SKM-1 treated with dmso at 0.1 percent for 144 hours (cell line): Measurements from ENCODE around the gene SYNPO.

Source experiments
- DNase-seq: peaks from one replicate; lab custom pipeline; 2025; ENCODE audit not compliant: unreplicated experiment; lab: John Stamatoyannopoulos, UW

The SYNPO gene

DNA sequence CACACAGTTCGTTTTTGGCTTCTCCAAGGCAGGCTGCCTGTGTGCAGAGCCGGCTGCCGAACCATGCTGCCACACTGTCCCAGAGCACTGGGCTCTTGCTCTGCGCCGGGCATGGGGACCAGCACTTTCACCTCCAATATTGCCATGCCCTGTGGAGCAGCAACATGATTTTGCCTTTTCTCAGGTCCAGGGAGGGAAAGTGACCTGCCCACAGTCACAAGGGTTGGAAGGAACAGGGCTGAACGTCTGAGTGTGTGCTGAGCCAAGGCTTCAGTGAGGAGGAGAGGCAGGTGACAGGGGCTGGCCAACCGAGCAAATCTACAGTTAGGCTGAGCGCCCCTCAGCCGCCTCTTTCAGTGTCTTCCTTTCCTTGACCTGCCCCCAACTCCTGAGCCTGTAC lies 34.0 kb upstream of the SYNPO start:
- no peak for DNase-seq

DNA sequence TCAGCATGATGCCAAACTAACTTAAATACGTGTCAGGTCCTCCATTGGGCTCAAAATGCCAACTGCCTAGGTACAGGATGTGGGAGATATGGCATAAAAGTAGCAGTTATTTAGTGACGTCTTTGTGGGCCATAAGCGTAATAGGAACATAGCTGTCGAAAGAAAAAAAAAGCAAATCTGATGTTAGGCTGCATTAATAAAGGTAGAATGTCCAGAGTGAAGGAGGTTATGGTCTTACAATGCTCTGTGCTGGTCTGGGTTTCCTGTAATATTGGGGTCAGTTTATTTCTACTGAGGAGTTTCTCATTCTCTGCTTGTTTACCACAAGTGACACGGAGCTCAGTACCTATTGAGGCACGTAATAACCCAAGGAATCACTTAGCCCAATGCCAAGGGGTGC lies 33.4 kb upstream of the SYNPO start:
- no peak for DNase-seq

DNA sequence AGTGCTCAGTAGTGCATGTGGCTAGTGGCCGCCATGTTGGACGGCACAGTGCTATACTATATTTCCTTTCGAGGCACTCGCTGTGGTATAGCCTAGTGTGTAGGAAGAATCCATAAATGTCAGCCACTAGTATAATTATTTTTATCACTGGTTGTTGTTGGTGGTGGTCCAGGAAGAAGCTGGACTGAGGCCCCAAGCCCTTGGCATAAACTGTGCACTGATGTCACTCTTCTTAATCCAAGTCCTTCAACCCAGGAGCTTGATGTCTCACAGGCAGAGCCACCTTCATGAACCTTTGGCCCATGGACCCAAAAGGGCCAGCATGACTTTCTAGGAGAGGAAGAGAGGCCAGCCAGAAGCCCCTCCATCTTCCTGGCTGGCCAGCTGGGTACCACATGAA lies 32.5 kb upstream of the SYNPO start:
- no peak for DNase-seq

DNA sequence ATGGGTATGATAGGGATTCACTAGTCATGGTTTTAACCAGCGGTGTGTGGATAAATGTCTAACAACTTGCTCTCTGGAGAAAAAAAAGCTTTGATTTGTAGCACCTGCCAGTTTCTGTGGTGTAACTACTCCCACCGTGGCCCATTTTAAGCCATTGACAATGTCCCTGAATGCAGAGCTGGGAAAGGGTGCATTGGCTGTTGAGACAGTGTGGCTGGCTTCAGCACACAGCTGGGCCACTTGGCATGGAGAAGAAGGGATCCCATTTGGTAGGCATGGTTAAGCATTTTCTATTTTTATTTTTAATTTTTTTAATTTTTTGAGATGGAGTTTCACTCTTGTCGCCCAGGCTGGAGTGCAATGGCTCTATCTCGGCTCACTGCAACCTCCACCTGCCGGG lies 31.5 kb upstream of the SYNPO start:
- DNase-seq, result no peak

DNA sequence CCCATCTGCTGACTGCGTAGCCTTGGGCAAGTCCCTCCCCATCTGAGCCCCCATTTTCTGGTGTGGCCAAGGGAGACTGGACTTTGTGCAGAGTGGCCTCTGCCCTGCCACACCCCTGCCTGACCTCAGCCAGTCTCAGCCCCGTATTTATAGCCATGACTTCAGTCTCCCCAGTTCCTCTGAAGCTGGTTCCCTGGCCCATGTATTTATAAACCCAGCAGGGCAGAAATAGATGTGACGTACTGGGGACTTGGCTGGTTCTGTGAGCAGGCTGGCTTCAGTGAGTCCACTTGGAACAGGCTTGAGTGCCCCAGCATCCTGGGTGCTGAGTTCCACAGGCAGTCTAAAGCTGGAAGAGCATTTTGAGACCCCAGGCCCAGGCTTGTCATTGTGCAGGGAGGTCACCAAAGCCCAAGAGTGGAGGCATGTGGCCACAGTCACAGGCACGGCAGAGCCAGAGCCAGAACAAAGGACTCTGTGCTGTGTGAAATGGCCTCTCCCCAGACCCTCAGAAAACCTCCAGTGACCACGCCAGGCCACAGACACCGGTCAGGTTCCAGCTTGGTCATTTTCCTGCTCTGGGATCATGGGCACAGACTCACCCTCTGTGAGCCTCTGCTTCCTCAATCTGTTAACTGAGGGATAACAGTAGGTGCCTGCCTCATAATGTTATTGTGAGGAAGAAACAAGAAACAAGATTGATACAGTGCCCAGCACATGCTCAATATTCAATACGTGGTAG lies 30.4 kb upstream of the SYNPO start:
- no peak for DNase-seq

DNA sequence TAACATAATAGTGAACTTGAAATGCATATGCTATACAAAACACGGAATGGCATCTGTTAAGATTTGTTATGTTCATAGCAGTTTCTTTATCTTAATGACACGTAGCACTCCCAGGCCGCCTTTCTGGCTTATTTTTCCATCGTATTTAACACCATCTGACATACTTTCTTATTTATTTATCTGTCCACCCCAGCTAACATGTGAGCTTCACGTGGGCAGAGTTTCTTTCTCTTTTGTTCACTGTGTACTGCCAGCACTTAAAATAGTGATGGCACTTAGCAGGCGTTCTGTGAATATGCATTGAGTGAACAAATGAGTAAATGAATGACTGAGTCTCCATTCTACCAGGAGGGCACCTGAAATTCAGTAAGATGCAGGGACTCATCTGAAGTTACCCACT lies 29.4 kb upstream of the SYNPO start:
- no peak for DNase-seq

DNA sequence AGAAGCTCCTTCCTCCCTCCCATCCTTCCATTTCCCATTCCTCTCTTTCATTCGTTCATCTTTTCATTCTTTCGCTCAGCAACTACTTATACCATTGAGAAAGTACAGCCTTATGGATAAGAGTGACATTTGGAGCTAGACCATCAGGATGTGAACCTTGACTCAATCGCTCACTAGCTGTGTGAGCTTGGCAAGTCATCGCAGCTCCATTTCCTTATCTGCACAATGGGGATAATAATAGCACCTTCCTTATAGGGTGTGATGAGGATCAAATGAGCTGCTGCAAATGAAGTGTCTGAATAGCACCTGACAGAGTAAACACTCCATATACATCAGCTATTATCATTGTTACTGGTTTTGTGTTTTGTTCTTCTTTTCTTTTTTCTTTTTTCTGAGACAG lies 28.1 kb upstream of the SYNPO start:
- DNase-seq, result no peak

DNA sequence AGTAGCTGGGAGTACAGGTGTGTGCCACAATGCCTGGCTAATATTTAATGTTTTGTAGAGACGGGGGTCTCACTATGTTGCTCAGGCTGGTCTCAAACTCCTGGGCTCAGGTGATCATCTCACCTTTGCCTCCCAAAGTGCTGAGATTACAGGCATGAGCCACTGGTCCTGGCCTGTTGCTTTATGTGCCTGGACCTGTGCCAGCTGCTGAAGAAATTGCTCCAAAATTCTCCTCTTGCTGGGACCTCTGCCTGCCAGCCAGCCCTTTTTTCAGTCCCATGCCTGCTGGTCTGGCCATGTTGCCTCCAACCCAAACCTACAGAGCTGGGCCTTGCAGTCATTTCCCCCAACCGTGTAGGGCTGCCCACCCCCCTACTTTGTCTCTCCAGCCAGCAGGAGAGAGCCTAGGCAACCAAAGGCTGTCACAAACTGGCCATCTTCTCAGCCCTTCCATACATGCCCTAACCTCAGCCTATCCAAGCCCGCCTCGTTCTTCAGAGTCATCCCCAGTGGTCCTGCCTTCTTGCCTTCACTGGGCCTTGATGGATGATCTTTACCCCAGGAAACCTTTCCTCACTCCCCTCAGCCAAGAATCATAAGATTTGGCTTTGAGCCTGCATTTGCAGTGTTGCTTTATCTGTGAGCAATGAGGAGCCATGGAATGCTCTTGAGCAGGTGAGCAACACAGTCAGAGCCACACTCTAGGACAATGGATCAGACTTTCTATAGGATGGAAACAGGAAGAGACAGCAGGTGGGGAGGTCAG lies 27.4 kb upstream of the SYNPO start:
- no peak for DNase-seq

DNA sequence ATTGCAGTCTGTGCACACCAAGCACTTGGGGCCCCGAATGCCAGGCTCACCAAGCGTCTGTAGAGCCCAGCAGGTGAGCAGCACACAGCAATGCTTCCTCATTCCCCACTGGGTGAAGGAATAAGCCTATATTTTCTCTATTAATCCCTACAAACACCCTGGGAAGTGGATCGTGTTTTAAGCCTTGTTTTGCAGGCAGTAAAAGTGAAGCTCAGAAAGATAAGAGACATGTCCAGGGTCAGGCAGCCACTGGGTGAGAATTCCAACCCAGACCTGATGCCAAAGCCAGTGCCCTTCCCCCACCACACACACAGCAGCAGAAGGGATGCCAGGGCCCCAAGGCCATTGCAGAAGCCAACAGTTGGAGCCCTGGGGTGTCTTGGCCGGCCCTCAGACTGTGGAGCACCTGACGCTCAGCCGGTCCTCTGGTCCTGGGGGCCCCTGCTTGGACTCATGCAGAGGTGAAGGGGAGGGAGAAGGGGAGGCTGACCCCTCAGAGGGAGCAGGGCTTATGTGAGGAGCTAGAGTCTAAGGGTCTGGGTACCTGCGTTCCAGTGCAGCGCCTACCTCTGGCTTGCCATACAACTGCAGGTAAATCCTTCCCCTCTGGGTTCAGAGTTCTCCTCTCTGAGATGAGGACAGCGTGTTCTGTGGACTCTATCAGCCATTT lies 26.3 kb upstream of the SYNPO start:
- no peak for DNase-seq

DNA sequence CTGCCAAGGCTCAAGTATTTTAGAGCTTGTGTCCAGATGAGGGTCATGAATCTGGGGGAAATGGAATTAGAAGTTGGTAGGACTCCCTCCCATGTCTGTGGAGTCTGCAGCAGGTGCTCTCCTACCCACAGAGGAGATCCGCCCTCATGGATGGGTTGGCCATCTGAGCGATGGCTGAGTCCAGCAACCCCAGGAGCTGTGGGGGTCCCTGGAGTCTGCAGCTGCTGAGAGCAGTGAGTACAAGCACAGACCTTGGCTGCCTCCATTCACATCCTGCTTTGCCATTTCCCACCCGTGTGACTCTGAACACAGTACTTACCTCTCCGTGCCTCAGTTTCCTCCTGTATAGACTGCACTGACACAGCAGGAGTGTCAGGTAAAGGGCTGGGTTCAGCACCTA lies 25.8 kb upstream of the SYNPO start:
- DNase-seq, result no peak

DNA sequence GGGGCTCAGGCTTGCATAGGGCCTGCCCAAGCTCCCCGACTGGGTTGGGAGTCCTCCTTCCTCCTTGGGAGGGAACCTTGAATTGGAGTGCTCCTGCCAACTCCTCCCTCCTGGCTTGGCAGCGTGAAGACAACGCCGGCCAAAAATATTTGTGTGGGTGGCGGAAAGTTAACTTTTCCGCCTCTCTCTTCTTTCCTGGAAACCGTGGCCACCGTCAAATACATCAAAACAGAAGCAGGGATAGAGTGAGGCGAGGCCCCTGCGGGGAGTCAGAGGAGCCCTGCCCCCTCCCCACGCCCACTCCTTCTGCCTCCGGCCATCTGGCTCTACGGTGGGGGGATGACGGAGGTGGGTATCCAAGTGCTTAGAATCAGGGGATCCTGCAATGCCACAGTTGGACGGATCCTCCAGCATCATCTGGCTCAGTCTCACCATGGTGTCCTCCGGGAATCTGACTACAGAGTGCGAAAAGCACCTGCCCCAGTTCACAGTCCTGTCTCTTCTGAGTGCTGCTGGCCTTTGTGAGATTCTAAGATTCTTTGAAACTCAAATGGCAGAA lies 25.2 kb upstream of the SYNPO start:
- DNase-seq, result no peak

DNA sequence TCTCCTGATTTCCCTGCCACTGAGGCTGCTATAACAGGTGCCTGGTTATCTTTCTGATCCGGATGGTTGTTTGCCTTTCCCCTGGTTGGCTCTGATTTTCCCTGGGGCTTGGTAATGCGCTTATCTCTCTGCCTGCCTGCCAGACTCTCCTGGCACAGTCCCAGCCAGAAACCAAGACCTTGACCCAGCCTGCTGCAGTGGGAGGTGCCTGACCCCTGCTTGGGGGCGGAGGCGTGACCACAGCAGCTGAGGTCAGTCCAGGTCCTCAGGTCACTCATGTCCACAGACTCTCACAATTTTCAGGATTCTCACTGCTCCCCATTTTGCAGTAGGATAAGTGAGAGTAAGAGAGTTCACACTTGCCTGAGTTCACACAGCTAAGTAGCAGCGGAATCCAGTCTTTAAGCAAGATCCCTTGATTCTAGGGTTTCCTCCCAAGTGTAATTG lies 24.4 kb upstream of the SYNPO start:
- DNase-seq, result no peak

DNA sequence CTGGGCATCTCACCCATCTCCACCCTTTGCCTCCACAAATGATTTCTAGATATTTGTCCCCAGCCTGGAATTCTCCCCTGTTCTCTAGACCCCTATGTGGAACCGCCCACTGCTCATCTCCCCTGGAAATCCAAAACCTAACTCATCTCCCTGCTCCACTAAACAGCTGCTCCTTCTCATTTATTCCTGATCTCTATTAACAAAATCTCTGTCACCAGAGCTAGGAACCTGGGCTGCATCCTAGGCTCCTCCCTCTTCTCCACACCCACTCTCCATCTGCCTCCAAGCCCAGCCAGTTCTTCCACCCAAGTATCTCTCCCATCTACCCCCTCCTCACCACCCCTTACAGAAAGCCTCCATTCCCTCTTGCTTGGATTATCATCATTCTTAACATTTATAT lies 24.0 kb upstream of the SYNPO start:
- DNase-seq, result no peak

DNA sequence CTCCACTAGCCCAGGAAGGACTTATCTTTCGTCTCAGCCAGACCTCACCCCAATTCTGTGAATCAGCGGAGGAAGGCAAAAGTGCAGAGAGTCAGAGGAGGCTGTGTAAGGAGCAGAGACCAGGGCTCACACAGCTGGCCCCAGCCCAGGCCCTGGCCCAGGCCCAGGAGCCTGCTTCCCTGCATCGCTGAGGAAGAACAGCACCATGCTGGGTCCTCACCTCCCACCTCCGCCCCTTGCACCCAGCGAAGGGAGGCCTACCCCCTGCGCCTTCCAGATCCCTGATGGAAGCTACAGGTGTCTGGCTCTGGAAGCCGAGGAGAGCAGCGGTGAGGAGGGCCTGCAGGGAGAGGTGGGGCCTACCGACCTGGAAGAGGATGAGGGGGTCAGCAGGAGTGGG lies 22.3 kb upstream of the SYNPO start:
- DNase-seq, result no peak

DNA sequence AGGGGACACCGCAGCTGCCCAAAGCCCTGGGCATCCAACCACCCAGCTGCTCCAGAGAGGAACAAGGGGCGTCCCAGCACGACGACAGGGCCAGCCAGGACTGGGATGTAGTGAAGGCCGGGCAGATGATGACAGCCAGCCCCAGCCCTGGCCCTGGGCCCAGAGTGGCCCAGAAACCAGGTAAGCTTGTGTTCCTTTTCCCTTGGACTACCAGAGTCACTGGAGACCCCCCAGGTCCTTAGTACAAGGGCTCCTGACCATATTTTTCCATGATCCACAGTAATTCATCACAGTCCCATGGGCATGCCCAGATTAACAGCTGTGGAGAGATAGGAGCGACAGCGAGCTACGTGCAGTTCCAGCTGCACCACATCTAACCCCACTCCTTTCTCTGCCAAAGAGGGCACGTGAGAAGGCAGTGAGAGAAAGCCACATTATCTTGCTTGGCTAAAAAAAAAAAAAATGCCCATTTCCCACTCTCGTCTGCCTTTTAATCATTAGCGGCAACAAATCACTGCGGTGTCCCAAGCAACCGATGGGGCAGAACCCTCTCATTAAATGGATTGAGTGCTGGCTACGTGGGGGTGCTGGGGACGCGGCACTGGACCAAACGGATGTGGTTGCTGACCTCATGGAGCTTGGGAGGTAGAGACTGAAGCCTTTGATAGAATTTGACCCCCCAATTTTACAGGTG lies 21.7 kb upstream of the SYNPO start:
- DNase-seq, result no peak

DNA sequence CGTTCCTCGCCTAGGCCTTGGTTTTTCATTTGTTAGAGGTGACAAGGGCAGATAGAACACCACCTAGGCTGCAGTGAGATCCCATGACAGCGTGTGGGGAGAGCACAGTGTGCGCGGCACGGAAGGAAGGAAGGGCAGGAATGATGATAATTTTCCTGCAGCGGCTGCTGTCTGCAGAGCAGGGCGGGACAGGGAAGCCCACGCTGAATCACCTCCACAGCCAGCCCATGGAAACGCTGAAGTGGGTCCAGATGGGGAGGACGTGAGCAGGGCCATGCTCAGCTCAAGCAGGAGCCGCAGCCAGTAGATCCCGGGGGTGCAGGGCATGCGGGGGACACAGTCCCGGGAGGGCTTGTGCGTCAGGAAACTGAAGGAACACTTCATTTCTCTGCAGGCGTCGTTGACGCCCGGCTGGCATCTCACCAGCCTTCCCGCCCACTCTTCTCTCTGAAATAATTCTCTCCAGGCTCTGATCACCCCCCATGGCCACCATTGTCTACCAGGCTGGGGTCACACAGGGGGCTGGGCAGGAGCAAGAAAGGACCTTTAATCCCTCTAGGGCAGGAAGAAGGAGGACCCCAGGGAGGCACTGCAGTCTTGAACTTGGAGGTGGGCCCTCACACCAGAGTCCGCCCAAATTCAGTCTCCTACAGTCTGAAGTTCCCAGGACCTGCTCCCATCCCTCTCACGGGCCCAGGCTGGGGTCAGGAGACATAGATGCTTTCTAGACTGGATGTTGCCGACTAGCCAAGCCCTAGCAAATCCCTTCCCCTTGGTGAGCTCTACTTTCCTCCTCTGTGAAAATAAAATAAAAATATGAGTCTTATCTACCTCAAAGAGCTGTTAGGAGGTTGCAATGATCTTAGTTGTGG lies 20.9 kb upstream of the SYNPO start:
- no peak for DNase-seq

DNA sequence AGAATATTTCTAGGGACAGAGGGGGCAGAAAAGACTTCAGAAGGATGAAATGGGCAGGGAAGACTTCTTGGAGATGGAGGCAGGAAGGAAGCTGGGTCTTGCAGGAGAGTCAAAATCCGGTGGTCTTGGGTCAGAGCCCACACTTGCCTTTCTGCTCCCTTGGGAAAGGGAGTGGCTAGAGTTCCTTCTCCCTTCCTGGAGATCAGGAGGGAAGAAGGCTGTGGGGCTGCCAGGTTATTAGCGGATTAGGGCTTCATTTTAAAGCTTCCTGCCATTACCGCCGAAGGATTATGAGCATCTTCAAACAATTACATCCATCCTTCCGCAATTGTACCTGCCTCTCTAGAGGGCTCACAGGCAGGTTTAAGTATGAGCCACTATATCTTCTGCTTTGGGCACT lies 19.2 kb upstream of the SYNPO start:
- DNase-seq, result no peak

DNA sequence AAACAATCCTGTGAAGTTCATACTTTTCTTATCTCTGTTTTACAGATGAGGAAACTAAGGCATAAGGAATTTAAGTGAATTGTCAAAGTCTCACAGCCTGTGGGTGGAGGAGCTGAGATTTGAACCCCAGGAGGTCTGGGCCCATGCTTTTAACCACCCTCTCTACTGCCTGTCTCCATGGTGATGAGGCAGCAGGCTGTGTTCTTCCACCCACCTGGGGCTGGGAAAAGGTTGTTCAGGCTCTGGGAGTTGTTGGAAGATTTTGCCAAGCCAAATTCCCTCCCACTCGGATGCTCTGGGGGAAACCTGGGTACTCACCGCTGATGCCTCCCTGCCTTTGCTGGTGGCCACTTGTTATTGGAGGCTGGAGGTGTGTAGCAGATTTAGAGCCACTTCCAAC lies 18.3 kb upstream of the SYNPO start:
- no peak for DNase-seq

DNA sequence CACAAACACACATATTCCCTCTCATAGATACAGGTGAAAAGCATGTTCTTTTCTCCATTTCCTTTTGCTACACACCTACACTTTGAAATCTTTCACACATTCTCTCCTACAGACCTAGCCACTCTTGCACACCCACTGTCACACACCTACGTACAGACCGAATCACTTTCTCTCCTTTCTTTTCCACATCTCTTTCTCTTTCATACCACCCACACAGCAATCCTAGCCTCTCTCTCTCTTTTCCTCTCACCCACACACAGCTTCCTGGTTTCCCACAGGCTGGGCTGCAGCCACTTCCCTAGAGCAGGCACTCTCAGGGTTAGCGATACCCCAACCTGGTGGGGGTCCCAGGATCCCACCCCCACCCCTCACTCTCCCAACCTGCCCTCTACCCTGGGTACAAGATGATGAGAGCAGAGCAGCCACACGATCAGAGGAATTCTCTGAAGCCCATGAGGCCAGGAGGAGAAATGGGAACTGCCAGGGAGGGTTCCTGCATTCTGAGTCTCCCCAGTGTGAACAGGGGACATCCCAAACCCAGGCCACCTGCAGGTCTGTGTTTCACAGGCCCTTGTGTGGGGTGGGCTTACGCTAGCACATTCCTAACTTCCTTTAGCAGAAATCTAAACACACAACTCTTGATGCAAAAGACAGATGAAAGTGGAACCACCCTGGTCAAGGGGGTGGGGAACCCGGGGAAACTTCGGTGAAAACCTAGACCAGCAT lies 17.1 kb upstream of the SYNPO start:
- no peak for DNase-seq

DNA sequence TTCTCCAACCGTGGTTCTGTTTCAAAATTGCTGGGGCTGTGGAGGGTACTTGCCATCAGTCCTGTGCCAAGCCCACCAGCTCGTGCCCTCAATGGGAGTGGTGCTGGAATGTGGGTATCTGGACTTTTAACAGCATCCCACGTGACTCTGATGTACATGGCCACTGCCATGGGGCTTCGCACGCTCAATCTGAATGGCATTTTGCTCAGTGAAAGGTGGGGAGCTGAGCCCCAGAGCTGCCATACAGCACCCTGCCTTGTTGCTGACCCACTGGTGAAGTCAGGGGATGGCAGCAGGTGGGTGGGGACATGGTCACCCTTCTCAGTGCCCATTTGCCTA lies 16.6 kb upstream of the SYNPO start:
- DNase-seq, result no peak
